Measurements from ENCODE around the gene HSD17B4.
"Not testable (repeated sequence)": the region's sequence is repeated elsewhere in the genome, so short reads cannot be mapped to it uniquely, and the experiment has no call there.

The HSD17B4 gene

GRCh38 chr5:119452373-119453039 lies at the start of gene HSD17B4:
Gene HSD17B4, plus strand, starts transcription at chr5:119452497. Its CDS starts 79 bp downstream, at chr5:119452576.
- peak; percentile 80 for DNase-seq

GRCh38 chr5:119402555-119402954 lies 49.7 kb upstream of the HSD17B4 start:
- DNase-seq, result no peak

GRCh38 chr5:119404033-119404432 lies 48.3 kb upstream of the HSD17B4 start:
- no peak for DNase-seq

GRCh38 chr5:119405419-119405818 lies 46.9 kb upstream of the HSD17B4 start:
- DNase-seq, result no peak

GRCh38 chr5:119406551-119407110 lies 45.7 kb upstream of the HSD17B4 start:
- no peak for DNase-seq

- no peak for DNase-seq
Measured at GRCh38 chr5:119409235-119409815, 43.0 kb upstream of the HSD17B4 start.

- no peak for DNase-seq
Measured at GRCh38 chr5:119410448-119411159, 41.7 kb upstream of the HSD17B4 start.

GRCh38 chr5:119411361-119412278 lies 40.7 kb upstream of the HSD17B4 start:
- peak; percentile 43 for DNase-seq

- no peak for DNase-seq
Measured at GRCh38 chr5:119412279-119413227, 39.7 kb upstream of the HSD17B4 start.

- DNase-seq, result not testable (repeated sequence)
Measured at GRCh38 chr5:119414124-119414734, 38.1 kb upstream of the HSD17B4 start.

- no peak for DNase-seq
Measured at GRCh38 chr5:119417891-119418605, 34.2 kb upstream of the HSD17B4 start.

- no peak for DNase-seq
Measured at GRCh38 chr5:119418606-119419100, 33.6 kb upstream of the HSD17B4 start.

GRCh38 chr5:119420169-119420568 lies 32.1 kb upstream of the HSD17B4 start:
- no peak for DNase-seq

- DNase-seq, result no peak
Measured at GRCh38 chr5:119426057-119426456, 26.2 kb upstream of the HSD17B4 start.

- no peak for DNase-seq
Measured at GRCh38 chr5:119427060-119427459, 25.2 kb upstream of the HSD17B4 start.

GRCh38 chr5:119427596-119427995 lies 24.7 kb upstream of the HSD17B4 start:
- DNase-seq, result not testable (repeated sequence)

- not testable (repeated sequence) for DNase-seq
Measured at GRCh38 chr5:119428166-119428565, 24.1 kb upstream of the HSD17B4 start.

GRCh38 chr5:119428574-119428973 lies 23.7 kb upstream of the HSD17B4 start:
- not testable (repeated sequence) for DNase-seq

GRCh38 chr5:119432674-119433237 lies 19.5 kb upstream of the HSD17B4 start:
- DNase-seq, result not testable (repeated sequence)
